AG04449 (cell line): ENCODE data around the gene HSPBP1.

ENCODE experiments used
- CTCF ChIA-PET: fragments of 350-600 bp; formaldehyde crosslinking; extraction: SDS; loops from one replicate; lab custom pipeline; 2021; ENCODE audit warnings: antibody characterized with exemption; lab: Yijun Ruan, JAX
- POLR2A ChIA-PET: fragments of 400-600, 350-600 bp; formaldehyde crosslinking; extraction: SDS; loops from one replicate; lab custom pipeline; 2020; ENCODE audit warnings: antibody characterized with exemption, inconsistent platforms; lab: Yijun Ruan, JAX
- DNase-seq: peaks from one replicate; pipeline ENCODE4 v3.0.0-alpha.2; 2010; ENCODE audit warnings: low read depth, low spot score
- H3K4me3 ChIP-seq: 2 replicates; pipeline ENCODE4 v1.5.1; 2011; ENCODE audit warnings: low read depth, mild to moderate bottlenecking, control low read depth, low read length
- TF ChIP-seq, protein P1 (sequence below): IDR thresholded peaks from one replicate; pipeline ENCODE4 v1.5.1; 2011; ENCODE audit warnings: mild to moderate bottlenecking, moderate library complexity, low read length, control low read depth, inconsistent platforms; ENCODE audit not compliant: insufficient read depth; ENCODE audit errors: missing control alignments

Gene HSPBP1

DNA sequence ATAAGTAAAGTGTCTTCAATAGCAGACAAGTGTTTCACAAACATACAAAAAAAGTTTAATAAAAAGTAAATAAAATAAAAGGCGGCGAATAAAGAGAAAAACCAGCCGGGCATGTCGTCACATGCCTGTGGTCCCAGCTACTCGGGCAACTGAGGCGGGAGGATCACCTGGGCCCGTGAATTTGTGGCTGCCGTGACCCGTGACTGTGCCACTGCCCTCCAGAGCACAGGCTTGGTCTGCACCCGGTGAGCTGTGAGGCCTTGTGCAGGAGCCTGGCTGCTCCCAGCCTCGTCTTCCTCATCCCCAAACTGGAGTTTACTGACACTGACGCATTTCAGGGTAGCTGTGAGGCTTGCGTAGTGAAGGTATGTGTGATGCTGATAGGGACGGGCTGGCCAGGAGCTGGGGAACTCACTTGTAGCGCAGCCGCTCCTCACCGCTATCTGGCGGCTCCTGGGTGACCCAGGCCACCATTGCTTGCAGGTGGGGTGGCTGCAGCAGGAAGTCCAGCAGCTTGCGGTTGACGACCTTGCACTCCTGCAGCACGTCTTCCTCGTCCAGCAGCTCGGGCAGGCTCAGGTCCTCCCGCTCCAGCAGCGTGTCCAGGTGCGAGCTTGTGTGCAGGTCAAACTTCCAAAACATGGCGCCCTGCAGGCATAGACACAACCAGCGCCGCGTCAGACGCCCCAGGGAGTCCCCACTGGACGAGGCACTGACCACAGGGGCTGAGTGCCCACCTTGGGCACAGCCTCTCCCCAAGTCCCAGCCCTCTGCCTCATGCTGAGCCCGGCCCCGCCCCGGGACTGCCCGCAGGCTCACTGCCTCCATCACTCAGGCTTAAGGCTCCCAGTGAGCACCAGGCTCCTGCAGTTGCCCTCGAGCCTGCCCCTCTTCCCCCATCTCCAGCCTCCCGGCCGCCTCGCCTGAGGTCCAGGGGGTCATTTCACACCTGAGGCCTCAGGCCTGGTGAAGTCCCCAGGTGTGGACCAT, 33.2 kb downstream of the HSPBP1 start:
- DNase-seq: no peak
- TF ChIP-seq, protein P1, sequence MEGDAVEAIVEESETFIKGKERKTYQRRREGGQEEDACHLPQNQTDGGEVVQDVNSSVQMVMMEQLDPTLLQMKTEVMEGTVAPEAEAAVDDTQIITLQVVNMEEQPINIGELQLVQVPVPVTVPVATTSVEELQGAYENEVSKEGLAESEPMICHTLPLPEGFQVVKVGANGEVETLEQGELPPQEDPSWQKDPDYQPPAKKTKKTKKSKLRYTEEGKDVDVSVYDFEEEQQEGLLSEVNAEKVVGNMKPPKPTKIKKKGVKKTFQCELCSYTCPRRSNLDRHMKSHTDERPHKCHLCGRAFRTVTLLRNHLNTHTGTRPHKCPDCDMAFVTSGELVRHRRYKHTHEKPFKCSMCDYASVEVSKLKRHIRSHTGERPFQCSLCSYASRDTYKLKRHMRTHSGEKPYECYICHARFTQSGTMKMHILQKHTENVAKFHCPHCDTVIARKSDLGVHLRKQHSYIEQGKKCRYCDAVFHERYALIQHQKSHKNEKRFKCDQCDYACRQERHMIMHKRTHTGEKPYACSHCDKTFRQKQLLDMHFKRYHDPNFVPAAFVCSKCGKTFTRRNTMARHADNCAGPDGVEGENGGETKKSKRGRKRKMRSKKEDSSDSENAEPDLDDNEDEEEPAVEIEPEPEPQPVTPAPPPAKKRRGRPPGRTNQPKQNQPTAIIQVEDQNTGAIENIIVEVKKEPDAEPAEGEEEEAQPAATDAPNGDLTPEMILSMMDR: no peak
- H3K4me3 ChIP-seq: no peak overlapping the region
- ChIA-PET POLR2A (interaction anchor here (0.5 kb wide), 1 partner anchor 423 kb away, joined by 3 read pairs; no protein-coding TSS in a partner anchor), CTCF (interaction anchor here (0.7 to 1.3 kb wide), 3 partner anchors 8 to 55 kb away, joined by 3 read pairs; no protein-coding TSS in a partner anchor)

DNA sequence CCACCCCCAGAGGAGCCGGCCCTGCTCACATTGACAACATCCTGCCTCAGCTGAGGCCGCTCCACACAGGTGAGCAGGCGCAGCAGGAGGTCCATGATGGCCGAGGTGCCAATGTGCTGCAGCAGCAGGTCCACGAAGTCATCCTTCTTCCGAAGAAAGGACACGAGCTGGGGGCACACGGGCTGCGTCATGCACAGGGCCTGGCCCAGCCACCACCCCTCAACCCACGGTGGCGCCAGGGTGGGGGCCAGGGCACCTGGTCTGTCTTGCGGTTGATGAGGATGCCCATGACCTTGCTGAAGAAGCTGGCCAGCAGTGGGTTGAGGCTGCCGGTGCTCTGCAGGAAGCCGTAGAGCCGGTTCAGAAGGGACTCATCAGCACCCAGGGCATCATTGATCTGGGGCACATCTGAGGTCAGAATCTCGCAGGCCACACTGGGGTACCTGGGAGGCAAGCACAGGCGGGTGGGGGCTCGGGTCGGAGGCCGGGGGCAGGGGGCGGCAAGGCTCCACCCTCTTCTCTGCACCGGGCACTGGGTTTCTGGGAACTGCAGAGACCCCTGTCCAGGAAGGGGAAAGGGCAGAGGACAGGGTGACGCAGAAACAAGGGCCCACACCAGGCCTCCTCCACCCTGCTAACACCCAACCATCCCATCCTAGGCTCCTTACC, 34.5 kb downstream of the HSPBP1 start:
- DNase-seq: no peak
- TF ChIP-seq, protein P1: no peak
- CTCF ChIA-PET: interaction anchor here (0.9 to 1.3 kb wide), 2 partner anchors 9 to 56 kb away, joined by 3 read pairs; no protein-coding TSS in a partner anchor
- POLR2A ChIA-PET: no interaction called here
- H3K4me3 ChIP-seq: no peak overlapping the region

DNA sequence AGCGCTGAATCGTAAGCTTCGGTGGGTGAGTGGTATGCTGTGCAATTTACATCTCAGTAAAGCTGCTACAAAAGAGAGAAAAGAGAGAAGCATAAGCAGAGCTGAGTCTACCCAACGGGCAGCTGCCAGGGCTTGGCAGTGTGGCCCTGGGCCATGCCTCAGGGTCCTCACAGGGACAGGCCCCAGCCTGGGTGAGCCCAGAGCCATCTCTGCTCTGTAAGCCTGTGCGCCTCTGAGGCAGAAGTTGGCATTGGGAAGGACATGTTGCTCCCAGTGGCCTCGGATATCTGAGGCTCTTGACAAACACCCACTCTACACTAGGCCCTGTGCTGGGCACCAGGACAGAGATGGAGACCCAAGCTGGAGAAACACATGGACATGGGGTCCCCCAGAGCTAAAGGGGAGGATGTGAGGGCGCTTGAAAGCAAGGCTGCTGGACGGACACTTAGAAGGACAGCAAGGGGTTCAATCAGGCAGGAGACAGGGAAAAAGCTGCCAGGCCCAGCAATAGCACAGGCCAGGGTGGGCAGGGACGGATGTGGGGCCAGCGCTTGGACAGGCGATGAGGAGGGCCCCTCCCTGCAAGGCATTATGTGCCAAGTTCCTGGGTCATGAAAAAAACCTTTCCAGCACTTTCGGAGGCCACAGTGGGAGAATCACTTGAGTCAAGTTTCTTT, 35.8 kb downstream of the HSPBP1 start:
- TF ChIP-seq, protein P1: no peak
- DNase-seq: no peak
- ChIA-PET POLR2A (no interaction called here), CTCF (interaction anchor here (1.0 to 1.2 kb wide), 3 partner anchors 12 to 174 kb away, joined by 3 to 4 read pairs (median 3); no protein-coding TSS in a partner anchor)
- H3K4me3 ChIP-seq: no peak overlapping the region

DNA sequence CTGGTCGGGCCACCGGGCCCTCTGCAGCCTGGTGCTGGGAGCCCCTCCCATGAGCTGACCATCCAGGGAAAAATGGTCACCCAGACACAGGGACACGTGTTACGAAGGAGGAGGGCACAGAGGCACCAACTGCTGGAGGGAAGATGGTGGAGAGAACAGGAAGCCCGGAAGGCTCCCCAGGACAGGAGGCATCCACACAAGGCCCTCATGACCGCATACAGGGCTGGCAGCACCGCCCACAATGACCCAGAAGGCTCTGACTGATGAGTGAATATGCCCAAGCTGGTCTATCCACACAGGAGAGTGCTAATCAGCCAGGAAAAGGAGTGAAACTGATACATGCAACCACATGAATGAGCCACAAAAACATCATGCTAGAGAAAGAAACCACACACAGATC, 37.4 kb downstream of the HSPBP1 start:
- ChIA-PET POLR2A (no interaction called here), CTCF (interaction anchor here (1.2 kb wide), 1 partner anchor 60 kb away, joined by 3 read pairs; no protein-coding TSS in a partner anchor)
- H3K4me3 ChIP-seq: no peak overlapping the region
- DNase-seq: no peak
- TF ChIP-seq, protein P1: no peak

DNA sequence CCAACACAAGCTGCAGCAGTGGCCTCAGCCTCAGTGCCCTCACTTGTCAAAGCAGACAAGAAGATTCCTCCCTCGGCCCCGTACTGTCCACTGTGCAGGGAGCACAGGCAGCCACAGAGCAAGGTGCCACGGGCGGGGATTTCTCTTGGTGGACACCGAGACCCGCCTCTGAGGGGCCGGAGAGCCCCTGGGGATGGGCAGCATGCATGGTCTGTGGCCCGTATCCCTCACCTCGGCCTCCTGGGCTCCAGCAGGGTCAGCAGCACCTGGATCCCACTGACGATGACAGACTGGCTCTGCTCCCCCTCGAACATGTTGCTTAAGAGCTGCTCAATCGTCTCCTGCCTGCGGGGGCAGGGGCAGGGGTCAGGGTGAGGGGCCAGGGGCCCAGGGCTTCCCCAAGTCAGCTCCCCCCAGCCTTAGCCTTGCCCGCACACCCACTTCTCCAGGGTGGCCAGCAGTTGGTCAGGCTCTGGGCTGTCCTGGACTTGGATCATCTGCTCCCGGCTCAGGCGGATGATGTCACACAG, 37.9 kb downstream of the HSPBP1 start:
- no peak for DNase-seq
- no peak overlapping the region for H3K4me3 ChIP-seq
- ChIA-PET CTCF (interaction anchor here (1.2 kb wide), 1 partner anchor 61 kb away, joined by 3 read pairs; no protein-coding TSS in a partner anchor), POLR2A (no interaction called here)
- TF ChIP-seq, protein P1: no peak
